Activated T-helper 2 cell treated with anti-CD3 and anti-CD28 coated beads, Interferon-gamma antibody, Interleukin-2, Interleukin-4, amounts not matched to agents 10 μg/mL and 5 μg/mL and 100 μg/mL, durations not matched to agents 14 hours and 24 hours and 36 hours (primary cell): Measurements from ENCODE around the gene LAMA4. TPM values are rescaled to one million over a fixed set of nuclear protein-coding genes. Genes with fewer than 3 reads are reported as not detected.

ENCODE experiments used
- DNase-seq: peaks from one replicate; pipeline ENCODE4 v3.0.0; 2021; ENCODE audit warnings: low spot score
- H3K27ac Mint-ChIP-seq: one replicate; pipeline ENCODE4 v1.8.0; 2021; ENCODE audit warnings: mixed read lengths
- H3K27me3 Mint-ChIP-seq: one replicate; pipeline ENCODE4 v1.8.0; 2021; ENCODE audit warnings: low read depth, mixed read lengths
- H3K36me3 Mint-ChIP-seq: one replicate; pipeline ENCODE4 v1.8.0; 2021; ENCODE audit warnings: low read depth, mixed read lengths
- H3K4me1 Mint-ChIP-seq: one replicate; pipeline ENCODE4 v1.8.0; 2021; ENCODE audit warnings: low read depth, mixed read lengths
- H3K4me3 Mint-ChIP-seq: one replicate; pipeline ENCODE4 v1.8.0; 2021; ENCODE audit warnings: low read depth, mild to moderate bottlenecking, moderate library complexity, mixed read lengths
- H3K9me3 Mint-ChIP-seq: one replicate; pipeline ENCODE4 v1.8.0; 2021; ENCODE audit warnings: mixed read lengths
- intact Hi-C: fragments of 100-400 bp; cut with micrococcal nuclease; formaldehyde crosslinking; loops from one replicate; pipeline ENCODE4 v1.15.1; 2023
- total RNA-seq: library from RNA; stranded (reverse); gene quantifications from 2 replicates; pipeline ENCODE4 v1.2.3, GENCODE V29; 2022

The LAMA4 gene
- total RNA-seq, 1 donor from 2014 or later: not detected

DNA sequence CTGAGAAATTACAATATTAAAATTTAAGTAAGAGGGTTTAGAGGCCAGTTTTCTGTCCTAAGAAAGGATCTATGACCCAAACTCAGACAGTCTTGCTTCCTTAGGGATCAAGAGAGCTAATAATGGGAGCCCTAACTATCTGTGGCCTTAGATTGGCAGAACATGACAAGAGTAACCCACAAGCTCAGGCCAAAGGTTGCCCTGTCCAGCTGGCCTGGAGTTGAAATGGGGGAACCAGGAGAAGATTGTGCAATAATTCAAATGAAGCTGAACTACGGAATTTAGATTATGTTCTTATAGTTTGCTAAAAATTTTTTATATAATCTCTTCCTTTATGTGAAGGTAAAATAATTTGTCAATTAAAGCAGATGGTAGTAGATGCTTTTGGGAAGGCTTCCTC, 26.4 kb downstream of the LAMA4 start:
- Mint-ChIP-seq H3K4me3 (no peak overlapping the region), H3K27me3 (peaks cover 62% of the 10 kb centered on the region), H3K4me1 (no peaks in the 10 kb centered on the region), H3K27ac (no peak overlapping the region), H3K36me3 (no peaks in the 10 kb centered on the region), H3K9me3 (no peaks in the 10 kb centered on the region)
- DNase-seq: no peak
- intact Hi-C loops: no loop called here

- peaks cover 58% of the 10 kb centered on the region for H3K27me3 Mint-ChIP-seq
- H3K9me3 Mint-ChIP-seq: no peaks in the 10 kb centered on the region
- H3K4me3 Mint-ChIP-seq: no peak overlapping the region
- intact Hi-C loops: no loop called here
- no peak for DNase-seq
- no peak overlapping the region for H3K27ac Mint-ChIP-seq
- H3K36me3 Mint-ChIP-seq: no peaks in the 10 kb centered on the region
- no peaks in the 10 kb centered on the region for H3K4me1 Mint-ChIP-seq
Observed at GRCh38 chr6:112227411-112227810, 27.0 kb downstream of the LAMA4 start.

- H3K4me1 Mint-ChIP-seq: no peaks in the 10 kb centered on the region
- no peaks in the 10 kb centered on the region for H3K9me3 Mint-ChIP-seq
- no peak overlapping the region for H3K4me3 Mint-ChIP-seq
- no peak for DNase-seq
- H3K36me3 Mint-ChIP-seq: no peaks in the 10 kb centered on the region
- peaks cover 62% of the 10 kb centered on the region for H3K27me3 Mint-ChIP-seq
- no peak overlapping the region for H3K27ac Mint-ChIP-seq
- intact Hi-C loops: no loop called here
Observed at GRCh38 chr6:112225691-112226090, 28.7 kb downstream of the LAMA4 start.

DNA sequence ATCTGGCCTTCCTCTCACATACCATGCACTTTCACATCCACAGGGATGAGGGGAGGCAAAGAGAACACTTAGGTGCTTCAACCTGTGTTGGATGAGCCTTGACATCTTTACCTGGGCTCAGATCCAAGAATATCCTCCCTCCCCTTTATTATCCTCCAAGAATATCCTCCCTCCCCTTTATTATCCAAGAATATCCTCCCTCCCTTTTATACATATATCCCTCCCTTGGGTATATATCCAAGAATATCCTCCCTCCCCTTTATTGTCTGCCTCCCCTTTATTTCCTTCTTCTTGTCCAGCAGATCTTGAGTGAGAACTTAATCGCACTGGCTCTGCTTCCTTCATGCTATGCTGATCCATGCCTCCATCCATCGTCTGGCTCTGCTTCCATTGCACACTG, 30.3 kb downstream of the LAMA4 start:
- Mint-ChIP-seq H3K4me1 (no peaks in the 10 kb centered on the region), H3K27me3 (peaks cover 53% of the 10 kb centered on the region), H3K4me3 (no peak overlapping the region), H3K36me3 (no peaks in the 10 kb centered on the region), H3K27ac (no peak overlapping the region), H3K9me3 (no peaks in the 10 kb centered on the region)
- DNase-seq: no peak
- intact Hi-C loops: no loop called here

DNA sequence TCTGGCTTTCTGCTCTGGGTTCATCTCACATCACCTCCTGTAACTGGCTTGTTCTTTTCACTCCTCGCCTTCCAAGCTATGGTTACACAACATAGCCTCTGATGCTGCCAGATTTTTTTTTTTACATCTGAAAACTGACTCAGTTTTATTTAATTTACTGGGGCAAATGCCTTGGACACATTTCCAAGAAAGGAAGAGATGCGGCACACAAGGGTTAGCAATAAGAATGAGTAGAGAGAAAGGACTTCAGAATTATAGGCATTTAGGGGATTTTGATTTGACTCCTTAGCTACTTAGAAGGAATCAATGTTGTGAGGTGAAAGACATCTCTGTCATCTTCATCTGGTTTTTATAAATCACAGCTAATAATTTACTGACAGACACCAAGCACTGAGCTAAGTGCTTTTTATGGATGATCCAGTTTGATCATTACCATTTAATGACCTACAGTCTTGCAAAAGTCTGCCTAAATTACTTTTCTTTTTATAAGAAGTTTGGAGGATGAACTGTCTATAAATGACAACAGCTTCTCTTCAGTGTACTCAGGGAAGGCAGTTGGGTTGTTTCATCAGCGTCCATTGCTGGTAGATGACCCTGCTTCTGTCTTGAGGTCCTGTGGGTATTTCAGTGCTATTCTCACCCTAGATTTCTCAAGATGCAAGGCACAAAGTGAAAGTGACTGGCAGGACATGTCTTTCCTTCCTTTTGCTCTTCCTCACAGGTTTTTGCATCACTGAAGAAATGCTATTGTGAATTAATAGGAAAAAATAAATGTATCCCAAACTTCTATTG, 31.1 kb downstream of the LAMA4 start:
- no peak overlapping the region for H3K4me3 Mint-ChIP-seq
- DNase-seq: no peak
- H3K27ac Mint-ChIP-seq: no peak overlapping the region
- no peaks in the 10 kb centered on the region for H3K9me3 Mint-ChIP-seq
- no peaks in the 10 kb centered on the region for H3K36me3 Mint-ChIP-seq
- intact Hi-C loops: no loop called here
- H3K4me1 Mint-ChIP-seq: no peaks in the 10 kb centered on the region
- H3K27me3 Mint-ChIP-seq: peaks cover 54% of the 10 kb centered on the region

DNA sequence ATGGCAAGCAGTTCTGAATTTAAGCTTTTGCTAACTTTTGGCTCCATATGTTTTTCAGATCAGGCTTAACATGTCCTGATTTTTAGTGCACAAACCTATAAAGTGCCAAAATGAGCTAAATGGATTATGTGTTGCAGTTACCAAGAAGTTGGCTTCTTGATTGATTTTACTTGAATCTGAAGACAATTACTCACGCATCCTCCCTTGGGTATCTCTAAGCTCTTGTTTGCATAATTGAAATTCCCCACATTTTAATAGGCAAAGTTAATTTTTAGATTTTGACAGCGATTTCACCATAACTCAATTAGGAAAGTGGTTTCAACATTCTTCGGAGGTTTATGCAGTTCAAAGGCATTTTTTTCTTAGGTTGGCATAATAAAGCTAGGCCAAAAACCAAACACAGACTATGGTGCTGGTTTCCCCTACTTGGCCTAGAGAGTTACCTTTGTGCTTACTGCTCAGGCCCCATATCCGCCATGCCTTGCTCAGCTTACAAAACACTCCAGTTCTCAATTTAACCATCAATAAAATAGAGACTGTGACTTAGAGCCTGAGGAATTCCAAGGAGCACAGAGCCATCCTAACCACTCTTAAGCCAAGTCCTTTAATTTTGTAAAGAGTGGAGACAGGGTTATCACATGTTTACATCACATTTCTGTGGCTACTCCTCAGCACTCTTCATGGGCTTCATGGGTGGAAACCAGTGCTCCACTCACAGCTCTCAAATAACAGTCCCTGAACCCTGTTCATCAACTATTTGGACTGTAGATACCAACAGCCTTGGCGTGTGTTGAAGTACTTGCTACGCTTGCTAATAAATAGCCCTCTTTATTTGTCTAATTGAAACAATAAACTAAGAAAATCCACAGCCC, 32.1 kb downstream of the LAMA4 start:
- H3K27me3 Mint-ChIP-seq: peaks cover 57% of the 10 kb centered on the region
- no peak overlapping the region for H3K27ac Mint-ChIP-seq
- no peaks in the 10 kb centered on the region for H3K4me1 Mint-ChIP-seq
- intact Hi-C loops: no loop called here
- no peaks in the 10 kb centered on the region for H3K9me3 Mint-ChIP-seq
- H3K4me3 Mint-ChIP-seq: no peak overlapping the region
- DNase-seq: no peak
- no peaks in the 10 kb centered on the region for H3K36me3 Mint-ChIP-seq

GRCh38 chr6:112221561-112221960, 32.8 kb downstream of the LAMA4 start:
- H3K4me1 Mint-ChIP-seq: no peaks in the 10 kb centered on the region
- no peak overlapping the region for H3K4me3 Mint-ChIP-seq
- no peak for DNase-seq
- no peaks in the 10 kb centered on the region for H3K36me3 Mint-ChIP-seq
- intact Hi-C loops: no loop called here
- H3K27me3 Mint-ChIP-seq: peaks cover 61% of the 10 kb centered on the region
- no peak overlapping the region for H3K27ac Mint-ChIP-seq
- H3K9me3 Mint-ChIP-seq: no peaks in the 10 kb centered on the region

DNA sequence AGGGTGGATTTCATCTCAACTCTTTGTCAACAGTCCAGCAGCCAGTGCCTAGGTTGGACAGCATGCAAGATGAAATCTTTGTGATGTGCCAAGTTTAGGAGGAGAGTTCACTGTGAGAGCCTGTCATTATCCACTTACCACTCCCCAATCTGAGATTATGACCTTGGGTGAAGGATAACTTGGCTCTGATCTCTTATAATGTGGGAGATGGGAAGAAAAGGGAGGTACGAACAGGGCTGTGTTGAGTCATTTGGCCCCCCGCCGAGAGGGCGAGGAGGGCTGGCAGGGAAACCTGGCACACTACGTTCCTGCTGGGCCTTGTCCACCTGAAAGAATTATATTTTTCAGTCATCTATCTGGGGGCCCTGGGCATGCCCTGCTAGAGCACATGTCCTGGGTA, 35.8 kb downstream of the LAMA4 start:
- H3K9me3 Mint-ChIP-seq: no peaks in the 10 kb centered on the region
- H3K27ac Mint-ChIP-seq: no peak overlapping the region
- no peaks in the 10 kb centered on the region for H3K36me3 Mint-ChIP-seq
- H3K27me3 Mint-ChIP-seq: peaks cover 55% of the 10 kb centered on the region
- no peaks in the 10 kb centered on the region for H3K4me1 Mint-ChIP-seq
- DNase-seq: no peak
- H3K4me3 Mint-ChIP-seq: no peak overlapping the region
- intact Hi-C loops: no loop called here

GRCh38 chr6:112216662-112217551, 37.5 kb downstream of the LAMA4 start:
- no peaks in the 10 kb centered on the region for H3K36me3 Mint-ChIP-seq
- intact Hi-C loops: no loop called here
- no peak overlapping the region for H3K4me3 Mint-ChIP-seq
- H3K27ac Mint-ChIP-seq: no peak overlapping the region
- DNase-seq: no peak
- peaks cover 53% of the 10 kb centered on the region for H3K27me3 Mint-ChIP-seq
- H3K4me1 Mint-ChIP-seq: no peaks in the 10 kb centered on the region
- H3K9me3 Mint-ChIP-seq: no peaks in the 10 kb centered on the region

- intact Hi-C loops: no loop called here
- Mint-ChIP-seq H3K4me3 (no peak overlapping the region), H3K27ac (no peak overlapping the region), H3K4me1 (no peaks in the 10 kb centered on the region), H3K36me3 (no peaks in the 10 kb centered on the region), H3K9me3 (no peaks in the 10 kb centered on the region), H3K27me3 (peaks cover 50% of the 10 kb centered on the region)
- no peak for DNase-seq
Observed at GRCh38 chr6:112215488-112216284, 38.7 kb downstream of the LAMA4 start.

DNA sequence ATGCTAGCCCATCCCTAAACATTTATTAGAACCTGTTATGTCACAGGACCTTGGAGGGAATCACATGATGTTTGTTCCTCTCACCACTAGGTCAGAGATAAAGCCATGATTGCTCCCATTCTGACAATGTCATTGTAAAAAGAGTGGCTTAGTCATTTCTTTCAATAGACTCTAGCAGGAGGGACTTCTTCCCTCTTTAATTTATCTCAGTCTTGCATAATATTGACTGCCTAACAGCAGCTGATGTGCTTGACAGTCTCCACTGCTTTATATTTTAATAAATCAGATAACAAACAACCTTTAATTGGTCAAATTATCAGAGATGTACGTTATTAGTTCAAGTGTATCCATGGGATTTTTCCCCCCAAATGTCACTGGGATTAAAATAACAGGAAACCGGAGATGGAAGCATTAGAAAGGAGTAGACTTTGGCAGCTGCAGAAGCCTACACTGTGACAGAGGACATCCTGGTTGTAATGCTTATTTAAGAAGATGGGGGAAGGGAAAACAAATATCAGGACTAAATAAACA, 39.6 kb downstream of the LAMA4 start:
- no peak for DNase-seq
- Mint-ChIP-seq H3K36me3 (no peaks in the 10 kb centered on the region), H3K27ac (no peak overlapping the region), H3K4me1 (no peaks in the 10 kb centered on the region), H3K9me3 (no peaks in the 10 kb centered on the region), H3K27me3 (peaks cover 53% of the 10 kb centered on the region), H3K4me3 (no peak overlapping the region)
- intact Hi-C loops: no loop called here

GRCh38 chr6:112210852-112211251, 43.5 kb downstream of the LAMA4 start:
- Mint-ChIP-seq H3K4me1 (no peaks in the 10 kb centered on the region), H3K9me3 (no peaks in the 10 kb centered on the region), H3K4me3 (no peak overlapping the region), H3K27me3 (peaks cover 42% of the 10 kb centered on the region), H3K36me3 (no peaks in the 10 kb centered on the region), H3K27ac (no peak overlapping the region)
- DNase-seq: no peak
- intact Hi-C loops: no loop called here
